Left ventricle myocardium superior (tissue), 1 donor: ENCODE results near the gene CERK. TPM values are rescaled to one million over a fixed set of nuclear protein-coding genes. Genes with fewer than 3 reads are reported as not detected.
A peak's percentile ranks its signal among the peaks of the same experiment; 100 is the strongest.
"Not testable (repeated sequence)": the region's sequence is repeated elsewhere in the genome, so short reads cannot be mapped to it uniquely, and the experiment has no call there.

Experiments
- ATAC-seq: fragments of 200-7000 bp; cut with Tn5 transposase; one replicate; pipeline ENCODE4 v1.9.1; 2020; ENCODE audit warnings: mild to moderate bottlenecking, moderate library complexity
- DNase-seq: peaks from one replicate; pipeline ENCODE4 v3.0.0-alpha.2; 2020
- intact Hi-C: fragments of 100-400 bp; cut with micrococcal nuclease; formaldehyde crosslinking; loops from one replicate; pipeline ENCODE4 v1.11.0; 2022
- long read RNA-seq: library from polyadenylated mRNA; unstranded; transcript quantifications from one replicate; pipeline ENCODE4 v2.0.0, GENCODE V29; 2021
- total RNA-seq: library from RNA; stranded (reverse); fragmentation: NEBNext Ultra II Directional; extraction: Animal tissue kit (Norgen Biotek cat#: 25700); gene quantifications from one replicate; pipeline ENCODE4 v1.2.1, GENCODE V29; 2021
- donor health status: DM: no; HTN: yes; CAD: no; lungs with severe emphysema.

Gene CERK
- 87.5 TPM for total RNA-seq
- long read RNA-seq, full-length matches to known transcripts, result 87 of 120 reads
- long read RNA-seq, partial matches to known transcripts, result 9 of 120 reads
- long read RNA-seq, other reads (novel, unspliced or antisense), result 24 of 120 reads

- peak; percentile 80 for ATAC-seq
- intact Hi-C loops, result loop anchor here (10.0 kb wide), 1 partner anchor 53 kb away; no protein-coding TSS in a partner anchor
- peak; percentile 87 for DNase-seq
These were observed at the start of gene CERK for GRCh38 chr22:46737976-46738646. CERK (minus strand) TSS chr22:46738252; CDS start chr22:46738148, 104 bp downstream.

GRCh38 chr22:46783721-46784120, 45.7 kb upstream of the CERK start:
- DNase-seq (no peak), ATAC-seq (no peak)
- intact Hi-C loops, result no loop called here

GRCh38 chr22:46782200-46782599, 44.1 kb upstream of the CERK start:
- DNase-seq, intact Hi-C loops, ATAC-seq: not testable (repeated sequence)

- intact Hi-C loops, result no loop called here
These were observed 43.2 kb upstream of the CERK start for GRCh38 chr22:46781291-46781690.

GRCh38 chr22:46780453-46780852, 42.4 kb upstream of the CERK start:
- ATAC-seq, result peak; percentile 19
- DNase-seq, result no peak
- intact Hi-C loops, result no loop called here

More at GRCh38 chr22:46781291-46781690, 43.2 kb upstream of the CERK start:
- ATAC-seq, result no peak
- no peak for DNase-seq

GRCh38 chr22:46779651-46780050, 41.6 kb upstream of the CERK start:
- intact Hi-C loops, result no loop called here
- DNase-seq, result no peak
- no peak for ATAC-seq

- ATAC-seq, result no peak
- no peak for DNase-seq
- intact Hi-C loops, result no loop called here
These were observed 41.0 kb upstream of the CERK start for GRCh38 chr22:46779023-46779422.

- ATAC-seq (peak; percentile 3), DNase-seq (peak; percentile 70)
- intact Hi-C loops, result no loop called here
These were observed 39.5 kb upstream of the CERK start for GRCh38 chr22:46777609-46777970.

GRCh38 chr22:46776876-46777608, 39.0 kb upstream of the CERK start:
- ATAC-seq, result peak; percentile 21
- intact Hi-C loops, result no loop called here
- DNase-seq, result no peak

GRCh38 chr22:46775850-46776826, 38.1 kb upstream of the CERK start:
- intact Hi-C loops, result no loop called here
- ATAC-seq (no peak), DNase-seq (no peak)

GRCh38 chr22:46774980-46775849, 37.2 kb upstream of the CERK start:
- intact Hi-C loops, result no loop called here
- no peak for ATAC-seq
- no peak for DNase-seq

GRCh38 chr22:46774253-46774979, 36.4 kb upstream of the CERK start:
- intact Hi-C loops, result no loop called here
- ATAC-seq (peak; percentile 47), DNase-seq (no peak)

GRCh38 chr22:46773076-46773475, 35.0 kb upstream of the CERK start:
- no peak for DNase-seq
- ATAC-seq, result no peak
- intact Hi-C loops, result no loop called here

- no peak for ATAC-seq
- intact Hi-C loops, result no loop called here
- DNase-seq, result no peak
These were observed 32.7 kb upstream of the CERK start for GRCh38 chr22:46770726-46771125.

GRCh38 chr22:46770151-46770641, 32.1 kb upstream of the CERK start:
- peak; percentile 3 for ATAC-seq
- intact Hi-C loops, result no loop called here
- no peak for DNase-seq

GRCh38 chr22:46769706-46770105, 31.7 kb upstream of the CERK start:
- DNase-seq, result no peak
- no peak for ATAC-seq
- intact Hi-C loops, result no loop called here

- ATAC-seq (peak; percentile 69), DNase-seq (peak; percentile 76)
- intact Hi-C loops, result no loop called here
These were observed 31.2 kb upstream of the CERK start for GRCh38 chr22:46769191-46769675.
